HG03439 (cell line): ENCODE results near the gene CYP39A1.

Source experiments
- ATAC-seq: cut with Tn5 transposase; IDR thresholded peaks from one replicate; pipeline ENCODE4 v1.9.1; 2021; ENCODE audit warnings: mild to moderate bottlenecking, moderate library complexity; ENCODE audit not compliant: unreplicated experiment

The CYP39A1 gene

GRCh38 chr6:46592740-46593139, 59.9 kb downstream of the CYP39A1 start:
- no peak for ATAC-seq

DNA sequence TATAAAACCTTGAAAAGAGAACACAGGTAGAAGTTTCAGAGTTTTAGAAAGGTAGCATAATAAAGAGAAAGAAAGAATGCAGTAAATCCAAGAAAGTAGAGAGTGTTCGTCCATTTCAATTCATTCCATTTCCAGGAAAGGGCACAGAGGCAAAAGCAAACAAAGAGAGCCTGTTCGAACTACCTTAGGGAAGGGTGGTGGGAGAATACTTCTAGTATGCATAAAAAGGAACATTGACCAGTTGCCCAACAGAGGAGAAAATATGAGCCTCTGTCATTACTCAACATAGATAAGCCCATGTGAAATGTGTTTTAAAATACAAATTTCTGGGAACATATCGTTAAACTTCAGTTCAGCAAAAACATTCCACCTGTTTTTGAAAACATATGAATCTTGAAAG, 60.6 kb downstream of the CYP39A1 start:
- ATAC-seq = no peak

GRCh38 chr6:46590765-46591164, 61.9 kb downstream of the CYP39A1 start:
- no peak for ATAC-seq

DNA sequence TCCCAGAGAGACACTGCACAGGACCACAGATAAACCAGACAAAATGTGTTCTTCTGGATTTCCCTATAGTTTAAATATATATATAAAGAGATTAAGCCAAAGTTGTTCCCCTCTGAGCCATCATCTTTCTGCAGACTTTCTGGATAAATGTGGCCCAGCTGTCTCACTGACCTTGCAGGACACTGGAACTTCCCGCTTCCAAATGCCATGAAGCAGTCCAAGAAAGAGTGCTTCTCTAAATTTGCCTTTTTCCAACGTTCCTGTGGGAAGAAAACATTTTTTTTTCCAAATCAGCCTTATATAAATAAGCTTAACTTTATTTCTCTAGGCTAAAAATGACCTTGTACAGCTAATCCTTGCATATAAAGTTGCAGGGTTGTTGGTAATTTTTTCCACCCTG, 65.7 kb downstream of the CYP39A1 start:
- ATAC-seq = no peak

DNA sequence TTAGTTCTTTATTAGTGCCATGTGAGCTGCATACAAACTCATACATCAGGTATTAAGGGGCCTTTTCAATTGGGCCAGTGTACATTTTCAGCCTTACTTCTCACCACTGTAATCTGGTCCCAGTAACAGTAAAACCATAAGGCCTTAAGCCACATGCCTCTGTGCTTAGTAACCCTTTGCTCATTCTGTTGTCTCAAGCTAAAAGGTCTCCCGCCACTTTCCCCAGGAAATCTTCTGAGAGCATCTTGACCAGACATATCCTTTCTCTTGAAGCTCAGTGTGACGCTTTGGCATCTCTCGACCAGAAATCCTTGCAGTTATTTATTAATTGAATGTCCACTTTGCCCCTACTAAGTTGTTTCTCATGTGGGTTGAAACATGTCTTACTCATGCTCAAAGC, 68.0 kb downstream of the CYP39A1 start:
- no peak for ATAC-seq

DNA sequence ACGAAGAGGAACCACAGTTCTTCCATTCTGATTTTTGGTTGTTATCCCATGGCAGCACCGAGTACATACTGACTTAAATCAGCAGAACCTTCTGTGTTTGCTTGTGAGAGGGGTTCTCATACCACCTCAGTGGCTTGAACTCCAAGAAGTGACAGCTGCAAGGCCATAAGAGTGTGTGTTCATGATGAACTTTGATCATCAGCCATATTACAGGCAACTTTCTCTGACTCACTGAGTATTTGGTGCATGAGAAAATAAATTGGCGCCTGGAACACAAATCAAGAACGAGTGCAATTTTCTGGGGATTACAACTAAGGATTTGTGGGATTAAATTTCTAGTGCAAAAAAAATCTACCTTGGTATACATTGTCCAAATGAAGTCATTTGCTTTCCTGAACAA, 68.9 kb downstream of the CYP39A1 start:
- no peak for ATAC-seq

DNA sequence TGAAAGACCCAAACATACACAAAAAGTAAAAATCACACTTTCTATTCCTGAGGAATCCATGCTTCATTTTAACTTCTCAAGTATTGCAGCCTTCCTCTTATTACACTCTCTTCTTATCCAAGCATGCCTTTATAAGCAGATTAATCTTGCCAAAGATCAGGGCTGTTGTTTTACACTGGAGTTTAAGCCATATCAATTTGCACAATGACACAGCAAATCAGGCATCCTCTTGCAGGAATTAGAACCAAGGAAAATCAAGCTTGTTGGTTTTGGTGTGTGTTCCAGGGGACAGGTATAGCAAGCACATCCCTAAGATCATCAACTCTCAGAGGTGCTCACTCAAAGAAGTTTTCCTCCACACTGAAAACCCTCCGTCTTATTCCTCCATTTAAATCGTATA, 69.5 kb downstream of the CYP39A1 start:
- no peak for ATAC-seq

GRCh38 chr6:46581459-46582177, 71.0 kb downstream of the CYP39A1 start:
- no peak for ATAC-seq

GRCh38 chr6:46575530-46575929, 77.1 kb downstream of the CYP39A1 start:
- no peak for ATAC-seq

GRCh38 chr6:46573140-46573539, 79.5 kb downstream of the CYP39A1 start:
- ATAC-seq = no peak

DNA sequence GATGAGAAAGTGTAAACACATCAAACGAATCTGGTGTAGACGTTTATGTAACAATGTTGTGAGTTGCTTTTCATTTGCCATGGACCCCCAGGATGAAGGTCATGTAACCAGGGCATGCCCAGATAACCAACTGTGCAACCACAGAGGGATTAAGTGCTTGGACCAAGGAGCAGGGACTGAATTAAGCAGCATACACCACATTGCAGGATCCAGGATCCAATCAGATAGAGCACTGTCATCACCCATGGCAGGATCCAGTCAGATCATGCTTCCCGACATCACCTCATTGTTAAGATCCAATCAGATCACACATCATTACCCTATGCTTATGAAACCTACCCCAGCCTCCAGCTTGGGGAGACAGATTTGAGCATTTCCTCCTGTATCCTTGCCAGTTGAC, 87.1 kb downstream of the CYP39A1 start:
- ATAC-seq = no peak

GRCh38 chr6:46563924-46564323, 88.7 kb downstream of the CYP39A1 start:
- ATAC-seq = no peak

DNA sequence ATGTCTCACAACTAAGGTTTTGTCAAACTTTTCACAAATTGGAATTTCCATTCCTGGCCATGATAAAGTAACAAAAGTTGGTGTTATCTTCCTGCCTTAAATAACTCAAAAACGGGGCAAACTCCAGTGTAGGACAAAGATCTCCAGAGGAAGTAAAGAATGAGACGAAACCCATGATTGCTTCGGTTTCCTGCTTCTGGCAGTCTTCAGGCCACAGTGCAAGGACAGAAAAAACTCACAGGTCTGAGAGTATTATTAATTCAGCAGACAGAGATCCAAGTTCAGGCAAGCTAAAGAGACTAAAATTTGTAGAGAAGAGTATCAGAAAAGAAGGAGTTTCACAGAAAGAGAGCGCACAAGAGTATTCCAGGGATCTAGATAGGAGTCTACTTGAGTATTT, 96.6 kb downstream of the CYP39A1 start:
- no peak for ATAC-seq

DNA sequence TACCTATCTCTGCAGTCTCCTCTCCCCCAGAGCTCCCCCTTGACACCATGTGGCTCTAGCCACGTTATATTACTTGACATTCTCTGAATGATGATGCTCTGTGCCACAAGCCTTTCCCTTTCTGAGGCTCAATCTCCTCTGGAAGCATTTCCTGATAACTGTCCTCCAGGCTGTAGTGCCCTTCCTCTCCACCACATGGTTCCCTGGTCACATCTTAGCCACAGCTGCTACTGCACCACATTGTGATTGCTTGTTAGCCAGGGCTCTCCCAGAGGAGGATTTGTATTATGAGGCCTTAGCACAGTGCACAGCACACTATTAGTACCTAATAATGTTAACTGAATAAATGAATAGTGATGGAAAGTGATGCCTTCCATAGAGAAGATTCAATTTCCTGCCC, 97.5 kb downstream of the CYP39A1 start:
- ATAC-seq = no peak

- ATAC-seq = no peak
These were observed 103.5 kb downstream of the CYP39A1 start for GRCh38 chr6:46549155-46549554.

DNA sequence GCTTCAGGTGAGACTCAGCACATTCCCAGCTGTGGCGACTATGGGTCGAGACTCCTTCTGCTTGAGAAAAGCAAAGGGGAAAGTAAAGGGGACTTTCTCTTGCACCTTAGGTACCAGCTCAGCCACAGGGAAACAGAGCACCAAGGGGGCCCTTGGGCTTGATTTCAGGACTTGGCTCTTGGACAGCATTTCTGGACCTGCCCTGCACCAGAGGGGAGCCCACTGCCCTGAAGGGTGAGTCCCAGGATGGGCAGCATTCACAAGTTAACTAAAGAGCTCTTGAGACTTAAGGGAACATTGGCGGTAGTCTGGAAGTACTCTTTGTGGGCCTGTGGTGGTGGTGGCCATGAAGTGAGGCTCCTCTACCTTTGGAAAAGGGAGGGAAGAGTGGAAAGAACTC, 111.1 kb downstream of the CYP39A1 start:
- ATAC-seq = no peak

GRCh38 chr6:46539866-46540265, 112.8 kb downstream of the CYP39A1 start:
- ATAC-seq = no peak

DNA sequence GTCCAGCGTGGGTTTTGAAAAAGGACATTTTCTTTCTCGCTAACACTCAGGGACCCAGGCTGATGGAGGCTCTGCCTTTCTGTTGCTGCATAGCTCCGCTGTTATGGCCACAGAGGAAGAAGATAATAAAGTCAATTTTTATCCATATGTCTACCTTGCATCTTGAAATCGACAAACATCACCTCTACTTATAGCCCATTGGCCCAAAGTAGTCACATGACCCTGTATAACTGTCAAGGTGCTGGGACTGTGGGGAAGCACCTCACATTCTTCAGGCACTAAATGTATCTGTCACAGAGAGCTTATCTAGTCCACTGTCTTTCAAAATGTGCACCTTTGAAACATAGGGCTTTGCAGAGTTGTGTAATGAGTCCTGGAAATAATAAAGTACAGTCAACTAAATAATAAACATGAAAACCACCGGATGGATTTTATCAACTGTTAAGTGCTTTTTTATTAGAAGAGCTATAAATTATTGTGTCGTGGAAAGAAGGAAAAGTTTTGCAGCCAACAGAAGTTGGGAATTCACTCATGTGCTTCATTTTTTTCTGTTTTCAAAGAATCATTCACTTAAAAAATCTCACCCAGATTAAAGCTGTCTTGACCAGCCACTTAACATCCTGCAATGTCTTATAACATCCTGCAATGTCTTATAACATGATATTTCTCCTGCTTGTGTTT, 113.7 kb downstream of the CYP39A1 start:
- no peak for ATAC-seq

DNA sequence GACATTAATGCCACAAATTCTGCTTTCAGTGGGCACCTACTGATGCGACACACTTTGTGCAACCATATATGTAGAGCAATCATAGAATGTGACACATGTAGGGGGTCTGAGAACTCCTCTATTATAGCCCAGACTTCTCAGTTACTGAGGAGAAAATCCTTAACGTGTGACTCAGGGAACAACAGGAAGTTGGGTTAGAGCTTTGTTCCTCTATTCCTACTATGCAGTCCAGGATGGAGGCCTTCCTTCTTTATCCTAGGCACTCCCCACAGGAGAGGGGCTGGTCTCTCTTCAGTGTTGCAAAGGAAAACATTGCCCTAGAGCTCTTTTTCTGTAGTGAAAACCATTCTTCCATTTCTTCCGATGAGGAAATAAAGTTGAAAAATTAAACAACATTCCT, 121.7 kb downstream of the CYP39A1 start:
- ATAC-seq = no peak

- ATAC-seq = no peak
These were observed 123.5 kb downstream of the CYP39A1 start for GRCh38 chr6:46528961-46529750.

DNA sequence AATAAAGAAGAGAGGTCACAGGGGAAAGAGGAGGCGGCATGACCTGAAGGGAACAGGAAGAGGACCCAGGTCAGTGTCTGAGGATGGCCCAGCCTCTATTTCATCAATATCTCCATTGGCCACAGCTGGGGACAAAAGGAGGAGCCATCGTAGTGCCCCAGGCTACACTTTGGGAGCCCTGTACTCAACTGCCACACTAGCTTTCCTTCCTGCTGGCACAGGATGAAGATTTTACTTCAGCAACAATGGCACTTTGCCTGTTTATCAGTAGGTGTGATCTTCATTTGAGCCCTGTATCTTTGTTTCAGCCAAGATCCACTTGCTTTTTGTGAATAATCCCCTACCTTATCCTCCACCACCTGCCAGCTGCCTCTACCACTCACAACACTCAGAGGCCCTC, 126.0 kb downstream of the CYP39A1 start:
- no peak for ATAC-seq

- no peak for ATAC-seq
These were observed 127.0 kb downstream of the CYP39A1 start for GRCh38 chr6:46525583-46525982.
